ENCODE results near the gene KPNA1.

- no peak for TF ChIP-seq CTCF (IDR thresholded peaks at IDR 0.05)
- TF ChIP-seq POLR2A (IDR thresholded peaks at IDR 0.05), result no peak
These were observed 33.3 kb downstream of the KPNA1 start for GRCh38 chr3:122481390-122481789.

Data from esophagus squamous epithelium (tissue), 4 donors.